NCI-H2196 (cell line): ENCODE data around the gene ZNF195.
"Not testable (repeated sequence)": the region's sequence is repeated elsewhere in the genome, so short reads cannot be mapped to it uniquely, and the experiment has no call there.

Experiments
- DNase-seq: peaks from one replicate; lab custom pipeline; 2025; ENCODE audit not compliant: unreplicated experiment; lab: John Stamatoyannopoulos, UW

ZNF195 gene

DNA sequence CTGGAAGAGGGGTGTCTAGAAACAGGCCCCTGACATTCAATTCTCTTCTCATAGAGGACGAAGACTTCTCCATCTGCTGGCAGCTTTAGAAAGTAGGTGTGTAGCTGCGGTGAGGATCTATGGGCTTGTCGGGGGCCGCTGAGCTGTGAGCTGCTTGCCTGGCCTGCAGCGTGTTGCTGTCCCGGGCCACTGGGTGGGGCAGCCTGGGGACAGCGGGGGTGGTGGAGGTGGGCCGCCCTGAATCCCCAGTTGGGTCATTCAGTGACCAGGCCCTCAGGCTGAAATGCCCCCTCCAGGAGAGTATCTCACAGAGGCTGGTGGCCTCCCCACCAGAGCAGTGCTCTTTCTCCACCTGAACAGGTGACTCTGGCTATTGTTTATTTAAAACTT is 23.9 kb upstream of the ZNF195 start:
- DNase-seq = not testable (repeated sequence)

GRCh38 chr11:3402181-3402860 is 23.4 kb upstream of the ZNF195 start:
- DNase-seq = not testable (repeated sequence)

DNA sequence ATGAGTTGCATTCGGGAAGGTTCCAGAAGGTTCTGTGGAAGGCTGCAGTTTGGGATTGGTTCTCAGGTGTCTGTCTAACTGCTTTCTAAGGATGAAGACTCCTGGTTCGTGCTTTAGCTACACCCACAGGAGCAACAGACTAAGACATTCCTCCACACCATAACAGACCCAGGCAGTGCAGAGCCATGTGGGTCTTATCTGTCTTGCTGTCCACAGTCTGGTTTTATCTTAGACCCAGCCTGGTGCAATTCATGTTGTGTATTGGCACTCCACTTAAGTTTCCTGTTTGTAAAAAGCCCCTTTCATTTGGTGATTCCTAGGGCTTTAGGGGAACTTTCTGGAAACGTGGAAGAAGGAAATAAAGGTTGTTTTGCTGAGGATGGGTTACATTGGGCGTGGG is 22.1 kb upstream of the ZNF195 start:
- not testable (repeated sequence) for DNase-seq

DNA sequence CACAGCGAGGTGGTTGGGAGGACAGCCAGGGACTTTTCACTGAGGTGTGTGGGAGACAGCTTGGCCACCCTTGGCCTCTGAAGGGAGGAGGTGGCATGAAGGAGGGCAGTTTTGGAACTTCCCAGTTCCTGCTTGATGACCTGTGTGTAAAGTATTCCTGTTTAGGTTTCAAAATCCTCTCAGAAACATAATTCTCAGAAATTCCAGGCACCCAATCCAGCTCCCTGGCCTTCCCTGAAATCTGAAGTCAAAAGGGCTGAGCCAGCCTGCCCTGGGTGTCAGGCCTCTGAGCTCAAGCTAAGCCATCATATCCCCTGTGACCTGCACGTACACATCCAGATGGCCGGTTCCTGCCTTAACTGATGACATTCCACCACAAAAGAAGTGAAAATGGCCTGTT is 19.6 kb upstream of the ZNF195 start:
- DNase-seq = not testable (repeated sequence)

GRCh38 chr11:3398106-3398505 is 19.2 kb upstream of the ZNF195 start:
- not testable (repeated sequence) for DNase-seq

GRCh38 chr11:3397210-3397609 is 18.3 kb upstream of the ZNF195 start:
- not testable (repeated sequence) for DNase-seq

GRCh38 chr11:3395468-3395867 is 16.5 kb upstream of the ZNF195 start:
- DNase-seq = not testable (repeated sequence)

GRCh38 chr11:3394956-3395355 is 16.0 kb upstream of the ZNF195 start:
- DNase-seq = not testable (repeated sequence)

GRCh38 chr11:3393450-3393849 is 14.5 kb upstream of the ZNF195 start:
- not testable (repeated sequence) for DNase-seq

GRCh38 chr11:3382613-3383285 is 3.8 kb upstream of the ZNF195 start:
- DNase-seq = no peak

DNA sequence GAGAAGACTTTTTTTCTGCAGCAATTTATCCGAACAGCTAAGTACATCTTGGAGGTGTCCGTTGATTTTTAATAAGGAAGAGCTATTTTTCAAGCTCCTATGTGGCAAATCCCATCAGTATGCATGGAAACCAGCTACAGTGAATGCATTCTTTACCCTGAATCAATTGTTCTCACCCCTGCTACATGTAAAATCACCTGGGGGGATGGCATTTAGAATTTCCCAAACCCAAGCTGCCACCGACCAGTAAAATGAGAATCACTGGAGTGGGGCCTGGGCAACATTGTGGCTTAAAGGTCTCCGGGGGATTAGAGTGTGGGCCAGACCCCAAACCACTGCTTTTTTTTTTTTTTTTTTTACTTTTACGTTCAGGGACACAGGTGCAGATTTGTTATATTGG is 2.8 kb upstream of the ZNF195 start:
- no peak for DNase-seq

- DNase-seq = no peak
Measured at GRCh38 chr11:3380706-3381545, 2.0 kb upstream of the ZNF195 start.

- no peak for DNase-seq
Measured at GRCh38 chr11:3375552-3375951, 3.4 kb downstream of the ZNF195 start.

DNA sequence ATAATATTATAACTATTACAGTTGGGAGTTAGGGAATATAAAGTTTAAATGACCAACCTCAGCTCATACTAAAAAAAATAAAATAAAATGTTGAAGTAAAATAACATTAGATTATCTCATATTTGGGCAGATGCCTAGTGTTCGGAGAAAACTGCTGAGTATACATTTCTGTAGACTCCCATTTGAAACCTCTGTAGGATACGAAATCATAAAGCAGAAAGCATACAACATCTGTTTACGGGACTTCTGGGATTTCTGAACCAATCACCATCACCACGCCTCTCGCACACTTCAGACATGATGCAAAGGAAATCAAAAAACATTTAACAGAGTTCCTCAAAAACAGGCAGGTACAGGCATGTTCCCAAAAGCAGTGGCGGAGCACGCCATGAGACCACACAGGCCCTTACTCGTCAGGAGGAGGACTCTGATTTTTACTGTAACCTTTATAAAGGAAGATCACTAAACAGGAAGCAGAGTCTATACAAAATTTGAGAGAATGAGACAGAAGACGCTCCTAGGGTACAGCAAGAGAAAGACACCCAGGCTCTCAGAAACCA is 8.6 kb downstream of the ZNF195 start:
- no peak for DNase-seq

GRCh38 chr11:3369366-3369765 is 9.6 kb downstream of the ZNF195 start:
- DNase-seq = no peak

GRCh38 chr11:3368199-3368598 is 10.7 kb downstream of the ZNF195 start:
- DNase-seq = no peak

GRCh38 chr11:3367221-3367620 is 11.7 kb downstream of the ZNF195 start:
- no peak for DNase-seq

DNA sequence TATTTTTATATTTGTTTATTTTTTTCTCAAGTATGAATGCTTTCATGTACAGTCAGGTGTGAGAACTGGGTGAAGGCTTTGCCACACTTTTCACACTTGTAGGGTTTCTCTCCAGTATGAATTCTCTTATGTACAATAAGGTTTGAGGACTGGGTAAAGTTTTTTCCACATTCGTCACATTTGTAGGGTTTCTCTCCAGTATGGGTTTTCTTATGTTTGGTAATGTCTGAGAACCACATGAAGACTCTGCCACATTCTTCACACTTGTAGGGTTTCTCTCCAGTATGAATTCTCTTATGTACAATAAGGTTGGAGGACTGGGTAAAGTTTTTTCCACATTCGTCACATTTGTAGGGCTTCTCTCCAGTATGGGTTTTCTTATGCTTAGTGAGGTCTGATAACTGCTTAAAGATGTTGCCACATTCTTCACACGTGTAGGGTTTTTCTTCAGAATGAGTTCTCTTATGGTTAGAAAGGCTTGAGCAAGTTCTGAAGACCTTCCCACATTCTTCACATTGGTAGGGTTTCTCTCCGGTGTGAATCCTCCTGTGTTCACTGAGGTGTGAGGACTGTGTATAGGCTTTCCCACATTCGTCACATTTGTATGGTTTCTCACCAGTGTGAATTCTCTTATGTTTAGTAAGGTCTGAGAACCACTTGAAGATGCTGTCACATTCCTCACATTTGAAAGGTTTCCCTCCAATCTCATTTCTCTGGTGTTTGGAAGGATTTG is 19.7 kb downstream of the ZNF195 start:
- no peak for DNase-seq

GRCh38 chr11:3357994-3358676 is 20.8 kb downstream of the ZNF195 start:
- no peak for DNase-seq

GRCh38 chr11:3357302-3357701 is 21.6 kb downstream of the ZNF195 start:
- DNase-seq = no peak
